ENCODE results near the gene KNOP1.

DNA sequence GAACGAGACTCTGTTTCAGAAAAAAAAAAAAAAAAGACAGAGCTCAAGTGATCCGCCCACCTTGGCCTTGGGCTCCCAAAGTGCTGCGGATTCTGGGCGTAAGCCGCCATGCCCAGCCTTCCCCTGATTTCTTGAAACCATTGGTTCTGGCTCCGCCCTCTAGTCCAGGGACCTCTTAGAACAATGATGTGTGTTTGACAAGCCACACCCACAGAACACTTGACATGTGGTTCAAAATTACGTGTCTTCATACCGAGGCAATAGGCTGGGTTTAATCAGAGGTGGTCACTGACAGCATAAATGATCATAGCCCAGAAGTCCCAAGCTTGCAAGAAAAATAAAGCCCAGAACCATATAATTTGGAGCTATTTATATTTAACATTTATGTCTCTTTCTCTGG, 23.0 kb downstream of the KNOP1 start:
- no peak for TF ChIP-seq POLR2AphosphoS5 (IDR thresholded peaks at IDR 0.05; ENCODE audit: low read length)
- TF ChIP-seq CTCF (IDR thresholded peaks at IDR 0.05 in 2 of 3, conservative IDR thresholded peaks at IDR 0.05 in 1 of 3; ENCODE audit: control insufficient read depth in 2 of 3, extremely low read depth in 1 of 3, insufficient read depth in 1 of 3, low read depth in 3 of 3, low read length in 3 of 3), result no peak
- TF ChIP-seq CEBPB (IDR thresholded peaks at IDR 0.05; ENCODE audit: borderline replicate concordance in 1 of 2, low read depth in 2 of 2, low read length in 2 of 2), result no peak
- TF ChIP-seq, protein P1, sequence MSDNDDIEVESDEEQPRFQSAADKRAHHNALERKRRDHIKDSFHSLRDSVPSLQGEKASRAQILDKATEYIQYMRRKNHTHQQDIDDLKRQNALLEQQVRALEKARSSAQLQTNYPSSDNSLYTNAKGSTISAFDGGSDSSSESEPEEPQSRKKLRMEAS (IDR thresholded peaks at IDR 0.05; ENCODE audit: low read depth, low read length), result no peak
- no peak for TF ChIP-seq ATF7 (IDR thresholded peaks at IDR 0.05; ENCODE audit: low read depth)
- TF ChIP-seq ZNF24 (IDR thresholded peaks at IDR 0.05), result no peak
- no peak for TF ChIP-seq SIX5 (IDR thresholded peaks at IDR 0.05; ENCODE audit: low read depth, low read length, severe bottlenecking)

All from GM12878 (cell line).